Endothelial cell of umbilical vein (primary cell): ENCODE data around the gene TRIM32. TPM values are rescaled to one million over a fixed set of nuclear protein-coding genes. Genes with fewer than 3 reads are reported as not detected.

Experiments used
- BruUV-seq: library from RNA; stranded (reverse); fragments of 400-500 nt; replicated peaks from 2 replicates; lab custom pipeline; 2021; lab: Mats Ljungman, UMichigan
- CTCF ChIA-PET: fragments of 300-600, 350-600 bp; sonication (Branson Sonifier 250); formaldehyde crosslinking; loops from one replicate; lab custom pipeline; 2021; ENCODE audit warnings: antibody characterized with exemption, inconsistent platforms; lab: Charles Lee
- POLR2A ChIA-PET: fragments of 300-600, 350-600 bp; sonication (Branson Sonifier 250); formaldehyde crosslinking; loops from one replicate; lab custom pipeline; 2021; ENCODE audit warnings: antibody characterized with exemption, inconsistent platforms; lab: Charles Lee
- DNase-seq: peaks from one replicate; pipeline ENCODE4 v3.0.0-alpha.2; 2011; ENCODE audit warnings: low read depth, low spot score
- FAIRE-seq: peaks from 2 replicates; lab custom pipeline; 2011; peaks lifted over from hg19 to GRCh38; lab: Jason Lieb, UNC
- H2AFZ ChIP-seq: 2 replicates; pipeline ENCODE4 v1.6.0; 2012; ENCODE audit warnings: low read depth, low read length, control low read depth, inconsistent platforms
- H3K27ac ChIP-seq: 2 replicates; pipeline ENCODE4 v1.5.1; 2011; ENCODE audit warnings: low read depth, mild to moderate bottlenecking, control low read depth, low read length, moderate library complexity; ENCODE audit not compliant: insufficient read depth
- H3K27me3 ChIP-seq, 2 experiments: 2 replicates each; pipeline versions ENCODE4 v1.6.0 to v1.6.1; 2011; ENCODE audit warnings: low read length in 2 of 2, mixed read lengths in 1 of 2; ENCODE audit not compliant: control insufficient read depth in 2 of 2, insufficient read depth in 2 of 2
- H3K36me3 ChIP-seq, 2 experiments: 2 replicates in 1 of 2; 3 replicates in 1 of 2; pipeline ENCODE4 v1.5.1; 2011; ENCODE audit warnings: low read length in 2 of 2, mild to moderate bottlenecking in 1 of 2, moderate library complexity in 1 of 2; ENCODE audit not compliant: control insufficient read depth in 2 of 2, insufficient read depth in 2 of 2; ENCODE audit errors: extremely low read depth in 1 of 2
- H3K4me1 ChIP-seq: 3 replicates; pipeline ENCODE4 v1.5.1; 2011; ENCODE audit warnings: mild to moderate bottlenecking, low read length; ENCODE audit not compliant: control insufficient read depth, insufficient read depth; ENCODE audit errors: extremely low read depth
- H3K4me2 ChIP-seq: 2 replicates; pipeline ENCODE4 v1.6.1; 2011; ENCODE audit warnings: low read length, control low read depth, mixed read lengths; ENCODE audit not compliant: insufficient read depth
- H3K4me3 ChIP-seq, 3 experiments: fragments of 200-600 bp in 1 of 3; sonication (generic), shearing (Covaris generic) in 1 of 3; replicated peaks in 1 of 3; 2 replicates each; pipeline ENCODE4 v1.5.1; 2011 to 2016; ENCODE audit warnings: control low read depth in 3 of 3, low read length in 3 of 3, mild to moderate bottlenecking in 2 of 3, inconsistent platforms in 1 of 3, low read depth in 1 of 3, moderate library complexity in 1 of 3; ENCODE audit not compliant: insufficient read depth in 1 of 3
- H3K79me2 ChIP-seq: 2 replicates; pipeline ENCODE4 v1.6.0; 2012; ENCODE audit warnings: low read length, inconsistent platforms; ENCODE audit not compliant: control insufficient read depth, insufficient read depth
- H3K9ac ChIP-seq: replicated peaks from 2 replicates; pipeline ENCODE3; 2011; ENCODE audit warnings: low read length, control low read depth; ENCODE audit not compliant: insufficient read depth; ENCODE audit errors: extremely low read depth
- H3K9me1 ChIP-seq: replicated peaks from 3 replicates; pipeline ENCODE4 v1.6.0; 2011; ENCODE audit warnings: mild to moderate bottlenecking, low read length; ENCODE audit not compliant: control insufficient read depth, insufficient read depth; ENCODE audit errors: extremely low read depth
- H3K9me3 ChIP-seq: replicated peaks from 2 replicates; pipeline ENCODE4 v1.5.1; 2012; ENCODE audit warnings: low read length, inconsistent platforms; ENCODE audit not compliant: control insufficient read depth, insufficient read depth
- H4K20me1 ChIP-seq: replicated peaks from 2 replicates; pipeline ENCODE3; 2011; ENCODE audit warnings: mild to moderate bottlenecking, low read length; ENCODE audit not compliant: control insufficient read depth, insufficient read depth; ENCODE audit errors: extremely low read depth
- EZH2 ChIP-seq: IDR thresholded peaks from 2 replicates; pipeline ENCODE4 v1.6.1; 2012; ENCODE audit warnings: borderline replicate concordance, low read depth, mild to moderate bottlenecking, moderate library complexity, low read length, inconsistent platforms; ENCODE audit not compliant: severe bottlenecking
- FOS ChIP-seq: IDR thresholded peaks from 2 replicates; pipeline ENCODE4 v1.6.1; 2011; ENCODE audit warnings: mild to moderate bottlenecking, low read length, moderate library complexity, borderline replicate concordance; ENCODE audit not compliant: insufficient read depth
- JUN ChIP-seq: IDR thresholded peaks from 2 replicates; pipeline ENCODE4 v1.6.1; 2011; ENCODE audit warnings: borderline replicate concordance, low read depth; ENCODE audit not compliant: insufficient read length, insufficient read depth
- MYC ChIP-seq: IDR thresholded peaks from one replicate; pipeline ENCODE4 v1.6.1; 2011; ENCODE audit warnings: mild to moderate bottlenecking, low read depth, low read length
- POLR2A ChIP-seq: IDR thresholded peaks from 2 replicates; pipeline ENCODE4 v1.6.1; 2012; ENCODE audit warnings: low read depth, mild to moderate bottlenecking, control low read depth, low read length
- POLR2AphosphoS5 ChIP-seq: IDR thresholded peaks from 2 replicates; pipeline ENCODE4 v1.6.1; 2012; ENCODE audit warnings: low read depth, mild to moderate bottlenecking, control low read depth, low read length, moderate library complexity; ENCODE audit not compliant: insufficient read depth
- dilution Hi-C: fragments of 300-500 bp; cut with MboI; formaldehyde crosslinking; loops from one replicate; pipeline ENCODE4 v1.15.0; 2019; ENCODE audit warnings: low sequenced_read_pairs; ENCODE audit not compliant: extremely low pct_ligation_motif_present
- intact Hi-C: fragments of 100-400 bp; cut with micrococcal nuclease; formaldehyde crosslinking; loops from one replicate; pipeline ENCODE4 v1.10.0; 2022
- polyA plus RNA-seq, 4 experiments: library from polyadenylated mRNA; depleted of rRNA in 3 of 4; stranded (reverse) in 3 of 4; unstranded in 1 of 4; fragments of >200 nt; gene quantifications; 2 replicates each; pipeline versions ENCODE4 v1.2.1 to v1.2.3, GENCODE V29; 2011 to 2012; ENCODE audit warnings: missing spikeins in 1 of 4
- total RNA-seq: library from RNA; stranded (reverse); gene quantifications from 2 replicates; pipeline ENCODE4 v1.2.3, GENCODE V29; 2021
- TF ChIP-seq, protein P1 (sequence below), 2 donors: IDR thresholded peaks; 1 replicate in 1 of 2; 2 replicates in 1 of 2; pipeline ENCODE4 v1.5.1; 2011; ENCODE audit warnings: low read length in 2 of 2, mild to moderate bottlenecking in 2 of 2, moderate library complexity in 2 of 2, control low read depth in 1 of 2, inconsistent platforms in 1 of 2, low read depth in 1 of 2; ENCODE audit not compliant: insufficient read depth in 1 of 2; ENCODE audit errors: extremely low read depth in 1 of 2

Gene TRIM32
- total and polyA plus RNA-seq, 2 donors (not counting 3 experiments of a cell fraction or from before 2014, with no cell fraction given) = 10.8 to 18.4 TPM

DNA sequence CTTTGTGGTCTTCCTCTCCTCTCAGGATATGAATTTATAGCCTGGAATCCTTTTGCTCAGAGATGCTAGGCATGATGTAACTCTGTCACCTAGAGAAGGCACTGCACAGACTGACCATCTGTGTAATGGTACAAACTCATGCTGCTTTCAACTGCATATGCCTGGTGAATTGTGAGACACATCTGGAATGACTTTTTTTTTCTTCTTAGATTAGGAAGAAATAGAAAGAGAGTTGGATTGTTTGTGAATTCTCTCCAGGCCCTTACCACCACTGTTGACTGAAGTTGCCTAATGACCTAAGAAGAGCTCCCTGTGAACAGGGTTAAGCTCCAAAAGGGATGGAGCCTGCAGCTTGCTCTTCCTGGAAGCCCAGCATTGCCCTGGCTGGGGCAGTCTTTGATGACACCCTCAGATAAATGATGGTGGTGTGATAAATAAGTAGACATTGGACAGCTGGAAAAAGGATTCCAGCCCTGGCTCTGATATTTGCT, 47.8 kb upstream of the TRIM32 start:
- no peak overlapping the region for H3K4me3 ChIP-seq
- no peaks in the 10 kb centered on the region for H3K27me3 ChIP-seq
- H3K4me1 ChIP-seq = no peaks in the 10 kb centered on the region
- H3K4me2 ChIP-seq = no peak overlapping the region
- no peaks in the 10 kb centered on the region for H3K9me3 ChIP-seq
- no peak overlapping the region for H3K9ac ChIP-seq
- no peaks in the 10 kb centered on the region for H3K79me2 ChIP-seq
- no peak overlapping the region for H3K27ac ChIP-seq
- dilution Hi-C loops = no loop called here
- H4K20me1 ChIP-seq = no peaks in the 10 kb centered on the region
- H3K9me1 ChIP-seq = no peaks in the 10 kb centered on the region
- POLR2A ChIA-PET = no interaction called here
- TF ChIP-seq JUN = no peak
- no peak for TF ChIP-seq POLR2AphosphoS5
- TF ChIP-seq POLR2A = no peak
- TF ChIP-seq FOS = no peak
- TF ChIP-seq EZH2 = no peak
- no peak for TF ChIP-seq MYC
- TF ChIP-seq, protein P1, sequence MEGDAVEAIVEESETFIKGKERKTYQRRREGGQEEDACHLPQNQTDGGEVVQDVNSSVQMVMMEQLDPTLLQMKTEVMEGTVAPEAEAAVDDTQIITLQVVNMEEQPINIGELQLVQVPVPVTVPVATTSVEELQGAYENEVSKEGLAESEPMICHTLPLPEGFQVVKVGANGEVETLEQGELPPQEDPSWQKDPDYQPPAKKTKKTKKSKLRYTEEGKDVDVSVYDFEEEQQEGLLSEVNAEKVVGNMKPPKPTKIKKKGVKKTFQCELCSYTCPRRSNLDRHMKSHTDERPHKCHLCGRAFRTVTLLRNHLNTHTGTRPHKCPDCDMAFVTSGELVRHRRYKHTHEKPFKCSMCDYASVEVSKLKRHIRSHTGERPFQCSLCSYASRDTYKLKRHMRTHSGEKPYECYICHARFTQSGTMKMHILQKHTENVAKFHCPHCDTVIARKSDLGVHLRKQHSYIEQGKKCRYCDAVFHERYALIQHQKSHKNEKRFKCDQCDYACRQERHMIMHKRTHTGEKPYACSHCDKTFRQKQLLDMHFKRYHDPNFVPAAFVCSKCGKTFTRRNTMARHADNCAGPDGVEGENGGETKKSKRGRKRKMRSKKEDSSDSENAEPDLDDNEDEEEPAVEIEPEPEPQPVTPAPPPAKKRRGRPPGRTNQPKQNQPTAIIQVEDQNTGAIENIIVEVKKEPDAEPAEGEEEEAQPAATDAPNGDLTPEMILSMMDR (IDR thresholded peaks at IDR 0.05; ENCODE audit: extremely low read depth in 1 of 2, insufficient read depth in 1 of 2, low read depth in 1 of 2, low read length in 2 of 2) = no peak
- no peak for FAIRE-seq
- BruUV-seq = no TSS peak
- no peak overlapping the region for H2AFZ ChIP-seq
- H3K36me3 ChIP-seq = no peaks in the 10 kb centered on the region
- DNase-seq = no peak
- CTCF ChIA-PET = no interaction called here
- intact Hi-C loops = no loop called here
